ENCODE measurements around the gene ACAD9. TPM values are rescaled to one million over a fixed set of nuclear protein-coding genes. Genes with fewer than 3 reads are reported as not detected.

ACAD9 gene
- total RNA-seq, 1 donor from 2014 or later = 32.4 TPM

DNA sequence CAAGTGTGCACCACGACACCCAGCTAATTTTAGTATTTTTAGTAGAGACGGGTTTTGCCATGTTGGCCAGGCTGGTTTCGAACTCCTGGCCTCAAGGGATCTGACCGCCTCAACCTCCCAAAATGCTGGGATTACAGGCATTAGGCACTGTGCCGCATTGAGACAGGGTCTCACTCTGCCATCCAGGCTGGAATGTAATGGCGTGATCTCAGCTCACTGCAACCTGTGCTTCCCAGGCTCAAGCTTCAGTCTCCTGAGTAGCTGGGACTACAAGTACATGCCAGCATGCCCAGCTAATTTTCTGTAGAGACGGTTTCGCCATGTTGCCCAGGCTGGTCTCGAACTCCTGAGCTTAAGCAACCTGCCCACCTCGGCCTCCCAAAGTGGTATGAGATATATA, 51.6 kb downstream of the ACAD9 start:
- no peak overlapping the region for H3K4me3 Mint-ChIP-seq (ENCODE audit: unreplicated experiment)
- no peak for FAIRE-seq
- no peak overlapping the region for H3K27ac Mint-ChIP-seq (ENCODE audit: unreplicated experiment)

GRCh38 chr3:128932516-128933212, 53.2 kb downstream of the ACAD9 start:
- H4K20me1 ChIP-seq (ENCODE audit: insufficient read depth, low read length) = no peaks in the 10 kb centered on the region
- H3K27ac Mint-ChIP-seq (ENCODE audit: unreplicated experiment) = no peak overlapping the region
- H3K36me3 ChIP-seq (ENCODE audit: insufficient read depth, low read length) = no peaks in the 10 kb centered on the region
- DNase-seq (ENCODE audit: low read depth) (no peak), FAIRE-seq (no peak)
- no peak overlapping the region for H3K9ac ChIP-seq (ENCODE audit: low read length)
- peaks cover 26% of the 10 kb centered on the region for H3K27me3 Mint-ChIP-seq (ENCODE audit: low read depth, unreplicated experiment)
- TF ChIP-seq EZH2 (IDR thresholded peaks at IDR 0.05; ENCODE audit: insufficient read depth, low read length) (no peak), CTCF (IDR thresholded peaks at IDR 0.05; ENCODE audit: insufficient read depth, low read depth, low read length) (no peak)
- peaks cover 2% of the 10 kb centered on the region for H3K36me3 Mint-ChIP-seq (ENCODE audit: low read depth, unreplicated experiment)
- H2AFZ ChIP-seq (ENCODE audit: low read depth, low read length) = no peak overlapping the region
- H3K4me3 ChIP-seq (ENCODE audit: insufficient read depth, low read depth, low read length) = no peak overlapping the region
- no peak overlapping the region for H3K27ac ChIP-seq (ENCODE audit: low read depth, low read length)
- H3K9me3 Mint-ChIP-seq (ENCODE audit: unreplicated experiment) = no peaks in the 10 kb centered on the region
- peaks cover 8% of the 10 kb centered on the region for H3K27me3 ChIP-seq (ENCODE audit: insufficient read depth, low read length)
- H3K4me1 Mint-ChIP-seq (ENCODE audit: low read depth, unreplicated experiment) = no peaks in the 10 kb centered on the region
- H3K4me2 ChIP-seq (ENCODE audit: low read length) = no peak overlapping the region
- no peaks in the 10 kb centered on the region for H3K79me2 ChIP-seq (ENCODE audit: insufficient read depth, low read length)
- no peaks in the 10 kb centered on the region for H3K9me3 ChIP-seq (ENCODE audit: insufficient read depth, low read depth, low read length)
- H3K4me1 ChIP-seq (ENCODE audit: insufficient read depth, low read length) = no peaks in the 10 kb centered on the region
- no peak overlapping the region for H3K4me3 Mint-ChIP-seq (ENCODE audit: unreplicated experiment)

More for the DNA sequence above, 51.6 kb downstream of the ACAD9 start:
- H2AFZ ChIP-seq (ENCODE audit: low read depth, low read length) = no peak overlapping the region
- no peak overlapping the region for H3K27ac ChIP-seq (ENCODE audit: low read depth, low read length)
- Mint-ChIP-seq H3K9me3 (ENCODE audit: unreplicated experiment) (peaks cover 8% of the 10 kb centered on the region), H3K27me3 (ENCODE audit: low read depth, unreplicated experiment) (peaks cover 25% of the 10 kb centered on the region), H3K4me1 (ENCODE audit: low read depth, unreplicated experiment) (no peaks in the 10 kb centered on the region), H3K36me3 (ENCODE audit: low read depth, unreplicated experiment) (peaks cover 2% of the 10 kb centered on the region)
- H3K36me3 ChIP-seq (ENCODE audit: insufficient read depth, low read length) = no peaks in the 10 kb centered on the region
- no peak overlapping the region for H3K4me2 ChIP-seq (ENCODE audit: low read length)
- DNase-seq (ENCODE audit: low read depth) = no peak
- no peak overlapping the region for H3K9ac ChIP-seq (ENCODE audit: low read length)
- no peaks in the 10 kb centered on the region for H3K4me1 ChIP-seq (ENCODE audit: insufficient read depth, low read length)
- H3K79me2 ChIP-seq (ENCODE audit: insufficient read depth, low read length) = no peaks in the 10 kb centered on the region
- peaks cover 4% of the 10 kb centered on the region for H3K9me3 ChIP-seq (ENCODE audit: insufficient read depth, low read depth, low read length)
- H3K4me3 ChIP-seq (ENCODE audit: insufficient read depth, low read depth, low read length) = no peak overlapping the region
- H4K20me1 ChIP-seq (ENCODE audit: insufficient read depth, low read length) = no peaks in the 10 kb centered on the region
- TF ChIP-seq EZH2 (IDR thresholded peaks at IDR 0.05; ENCODE audit: insufficient read depth, low read length) = no peak
- no peak for TF ChIP-seq CTCF (IDR thresholded peaks at IDR 0.05; ENCODE audit: insufficient read depth, low read depth, low read length)
- peaks cover 5% of the 10 kb centered on the region for H3K27me3 ChIP-seq (ENCODE audit: insufficient read depth, low read length)

- no peaks in the 10 kb centered on the region for H3K79me2 ChIP-seq (ENCODE audit: insufficient read depth, low read length)
- DNase-seq (ENCODE audit: low read depth) (no peak), FAIRE-seq (no peak)
- no peaks in the 10 kb centered on the region for H3K9me3 ChIP-seq (ENCODE audit: insufficient read depth, low read depth, low read length)
- no peaks in the 10 kb centered on the region for H3K9me3 Mint-ChIP-seq (ENCODE audit: unreplicated experiment)
- no peak for TF ChIP-seq CTCF (IDR thresholded peaks at IDR 0.05; ENCODE audit: insufficient read depth, low read depth, low read length)
- no peak for TF ChIP-seq EZH2 (IDR thresholded peaks at IDR 0.05; ENCODE audit: insufficient read depth, low read length)
- H4K20me1 ChIP-seq (ENCODE audit: insufficient read depth, low read length) = no peaks in the 10 kb centered on the region
- H3K36me3 ChIP-seq (ENCODE audit: insufficient read depth, low read length) = no peaks in the 10 kb centered on the region
- H2AFZ ChIP-seq (ENCODE audit: low read depth, low read length) = no peak overlapping the region
- no peak overlapping the region for H3K4me2 ChIP-seq (ENCODE audit: low read length)
- peaks cover 26% of the 10 kb centered on the region for H3K27me3 Mint-ChIP-seq (ENCODE audit: low read depth, unreplicated experiment)
- H3K4me1 ChIP-seq (ENCODE audit: insufficient read depth, low read length) = no peaks in the 10 kb centered on the region
- peaks cover 2% of the 10 kb centered on the region for H3K36me3 Mint-ChIP-seq (ENCODE audit: low read depth, unreplicated experiment)
- H3K4me3 Mint-ChIP-seq (ENCODE audit: unreplicated experiment) = no peak overlapping the region
- no peaks in the 10 kb centered on the region for H3K4me1 Mint-ChIP-seq (ENCODE audit: low read depth, unreplicated experiment)
- no peak overlapping the region for H3K27ac ChIP-seq (ENCODE audit: low read depth, low read length)
- H3K9ac ChIP-seq (ENCODE audit: low read length) = no peak overlapping the region
- H3K27me3 ChIP-seq (ENCODE audit: insufficient read depth, low read length) = peaks cover 8% of the 10 kb centered on the region
- H3K27ac Mint-ChIP-seq (ENCODE audit: unreplicated experiment) = no peak overlapping the region
- no peak overlapping the region for H3K4me3 ChIP-seq (ENCODE audit: insufficient read depth, low read depth, low read length)
Measured at GRCh38 chr3:128933213-128933921, 53.9 kb downstream of the ACAD9 start.
